ENCODE results near the gene GADD45A.

DNA sequence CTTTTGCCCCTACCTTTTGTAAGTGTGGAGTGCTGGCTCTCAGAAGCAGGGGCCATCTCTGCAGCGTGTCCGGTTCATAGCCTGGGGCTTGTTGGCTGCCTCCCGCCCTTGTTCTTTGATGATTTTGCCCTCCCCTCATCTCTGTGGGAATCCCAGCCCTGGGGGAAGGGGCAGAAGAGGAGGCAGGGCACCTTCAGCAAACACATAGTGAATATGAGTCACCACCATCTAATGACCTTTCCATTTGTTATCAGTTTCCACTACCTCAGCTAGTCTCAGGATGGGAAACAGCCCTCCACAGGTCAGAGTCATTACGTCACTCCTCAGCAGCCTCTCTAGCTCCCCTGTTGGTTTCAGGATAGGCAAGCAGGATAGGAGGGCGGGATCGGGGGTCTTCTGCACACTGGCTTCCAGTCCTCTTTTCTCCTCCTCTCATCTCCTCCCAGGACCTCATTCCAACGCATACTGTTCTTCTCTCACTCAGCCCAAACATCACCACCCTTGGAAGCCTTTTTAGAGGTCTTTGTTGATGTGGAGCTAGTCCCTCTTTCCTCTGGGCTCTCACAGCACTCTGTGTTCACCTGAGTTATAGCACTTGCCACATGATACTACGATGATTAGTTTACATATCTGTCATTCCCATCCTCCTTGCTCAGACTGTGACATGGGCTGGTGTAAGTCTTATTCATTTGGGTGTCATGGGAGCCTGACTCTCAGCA is 15.8 kb downstream of the GADD45A start:
- TF ChIP-seq CTCF (IDR thresholded peaks at IDR 0.05; ENCODE audit: low read depth, low read length, missing input control) (no peak), MAX (IDR thresholded peaks at IDR 0.05) (no peak), GABPA (IDR thresholded peaks at IDR 0.05 in 1 of 2, conservative IDR thresholded peaks at IDR 0.05 in 1 of 2) (no peak), REST (IDR thresholded peaks at IDR 0.05) (no peak), ATF3 (IDR thresholded peaks at IDR 0.05) (no peak), RAD21 (IDR thresholded peaks at IDR 0.05) (peak in 1 of 2 donors; percentile 13), JUND (IDR thresholded peaks at IDR 0.05) (peak; percentile 26 to 69), YY1 (IDR thresholded peaks at IDR 0.05) (no peak), FOXA1 (IDR thresholded peaks at IDR 0.05) (no peak), NR2F2 (IDR thresholded peaks at IDR 0.05) (no peak), TAF1 (conservative IDR thresholded peaks at IDR 0.05) (no peak), SP1 (IDR thresholded peaks at IDR 0.05) (no peak)
